Testis (tissue), 3 donors: ENCODE measurements around the gene FUT3. TPM values are rescaled to one million over a fixed set of nuclear protein-coding genes. Genes with fewer than 3 reads are reported as not detected.

Experiments
- DNase-seq: peaks from one replicate; pipeline ENCODE4 v3.0.0-alpha.2; 2019
- H3K27ac ChIP-seq, 2 donors: fragments of 200-600 bp; sonication (generic); one replicate each; pipeline ENCODE4 v1.5.1; 2019
- H3K27me3 ChIP-seq: fragments of 200-600 bp; sonication (generic); one replicate; pipeline ENCODE4 v1.5.1; 2019
- H3K36me3 ChIP-seq: fragments of 200-600 bp; sonication (generic); one replicate; pipeline ENCODE4 v1.5.1; 2017; ENCODE audit warnings: low read depth; ENCODE audit errors: missing control alignments
- H3K4me1 ChIP-seq: fragments of 200-600 bp; sonication (generic); one replicate; pipeline ENCODE4 v1.5.1; 2019
- H3K4me3 ChIP-seq, 2 donors: fragments of 200-600 bp; sonication (generic); one replicate each; pipeline ENCODE4 v1.5.1; 2017 to 2019
- H3K9me3 ChIP-seq: fragments of 200-600 bp; sonication (generic); one replicate; pipeline ENCODE4 v1.5.1; 2017
- POLR2A ChIP-seq: fragments of 450-650 bp; IDR thresholded peaks from one replicate; pipeline ENCODE4 v1.6.1; 2017; ENCODE audit warnings: antibody characterized with exemption, mild to moderate bottlenecking, moderate library complexity
- WGBS, 2 donors: methylation state at CpG; one replicate each; pipeline ENCODE4 v1.1.5; 2018; 5-methylcytosine and 5-hydroxymethylcytosine counted together
- intact Hi-C: fragments of 100-400 bp; cut with DNase I; formaldehyde crosslinking; loops from one replicate; pipeline ENCODE4 v1.15.1; 2023; ENCODE audit warnings: low total_unique reads
- polyA plus RNA-seq: library from polyadenylated mRNA; stranded (reverse); fragments of 350-450 nt; fragmentation: Illumina TruSeq; extraction: RNeasy Lipid Tissue Mini Kit (QIAGEN cat#74804); gene quantifications from one replicate; pipeline ENCODE4 v1.2.3, GENCODE V29; 2014; ENCODE audit warnings: low read depth, low replicate concordance; ENCODE audit not compliant: insufficient read depth
- total RNA-seq, 2 donors: library from RNA; depleted of rRNA; stranded (reverse); fragments of >200 nt; gene quantifications; one replicate each; pipeline ENCODE4 v1.2.3, GENCODE V29; 2016
- TF ChIP-seq, protein P1 (sequence below), 3 experiments: fragments of 450-650 bp in 2 of 3; fragments of 200-600 bp in 1 of 3; sonication (generic) in 1 of 3; IDR thresholded peaks; one replicate each; pipeline ENCODE4 v1.5.1; 2016 to 2019; ENCODE audit warnings: antibody characterized with exemption in 3 of 3, mild to moderate bottlenecking in 2 of 3, moderate library complexity in 1 of 3

The FUT3 gene
- total and polyA plus RNA-seq, 3 donors from 2014 or later = 1.1 to 4.4 (median 3.5) TPM

DNA sequence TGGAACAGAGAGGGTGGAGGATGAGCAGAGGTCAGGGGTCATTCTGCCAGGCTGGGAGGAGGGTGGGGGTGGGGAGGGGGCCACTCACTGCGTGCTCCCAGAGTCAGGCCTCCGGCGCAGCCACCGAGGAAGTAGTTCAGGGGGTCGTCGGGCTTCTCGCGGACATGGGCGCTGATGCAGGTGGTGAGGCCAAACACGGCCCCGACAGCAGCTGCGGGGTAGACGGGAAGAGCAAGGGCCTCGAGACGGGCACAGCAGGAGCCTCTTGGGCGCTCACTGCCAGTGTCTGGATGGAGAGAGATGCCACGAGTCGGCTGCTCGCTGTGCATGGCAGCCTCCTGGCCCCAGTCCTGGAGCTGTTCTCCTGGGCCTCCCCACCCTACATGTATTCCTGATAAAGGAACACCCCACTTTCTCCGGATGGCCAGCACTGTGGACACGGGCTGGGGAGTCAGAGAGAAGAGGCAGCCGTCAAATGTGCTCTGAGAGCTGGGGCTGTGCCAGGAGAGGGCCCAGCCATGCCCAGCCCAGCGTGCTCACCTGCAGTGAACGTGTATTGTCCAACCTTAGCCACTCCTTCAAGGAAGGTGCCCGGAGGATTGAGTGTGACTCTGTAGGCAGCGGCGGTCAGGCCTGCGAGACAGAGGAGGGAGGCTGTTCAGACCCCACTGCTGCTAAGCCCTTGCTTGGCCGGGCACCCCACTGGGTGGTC lies 45.3 kb upstream of the FUT3 start:
- H3K27ac ChIP-seq = no peak overlapping the region
- intact Hi-C loops = no loop called here
- H3K4me1 ChIP-seq = peaks cover 18% of the 10 kb centered on the region
- H3K9me3 ChIP-seq = no peaks in the 10 kb centered on the region
- H3K4me3 ChIP-seq = no peak overlapping the region
- 89 to 90% methylated on average over 16 to 29 of the region's 29 CpGs for WGBS, 2 donors
- H3K27me3 ChIP-seq = no peaks in the 10 kb centered on the region
- DNase-seq = no peak
- TF ChIP-seq, protein P1, sequence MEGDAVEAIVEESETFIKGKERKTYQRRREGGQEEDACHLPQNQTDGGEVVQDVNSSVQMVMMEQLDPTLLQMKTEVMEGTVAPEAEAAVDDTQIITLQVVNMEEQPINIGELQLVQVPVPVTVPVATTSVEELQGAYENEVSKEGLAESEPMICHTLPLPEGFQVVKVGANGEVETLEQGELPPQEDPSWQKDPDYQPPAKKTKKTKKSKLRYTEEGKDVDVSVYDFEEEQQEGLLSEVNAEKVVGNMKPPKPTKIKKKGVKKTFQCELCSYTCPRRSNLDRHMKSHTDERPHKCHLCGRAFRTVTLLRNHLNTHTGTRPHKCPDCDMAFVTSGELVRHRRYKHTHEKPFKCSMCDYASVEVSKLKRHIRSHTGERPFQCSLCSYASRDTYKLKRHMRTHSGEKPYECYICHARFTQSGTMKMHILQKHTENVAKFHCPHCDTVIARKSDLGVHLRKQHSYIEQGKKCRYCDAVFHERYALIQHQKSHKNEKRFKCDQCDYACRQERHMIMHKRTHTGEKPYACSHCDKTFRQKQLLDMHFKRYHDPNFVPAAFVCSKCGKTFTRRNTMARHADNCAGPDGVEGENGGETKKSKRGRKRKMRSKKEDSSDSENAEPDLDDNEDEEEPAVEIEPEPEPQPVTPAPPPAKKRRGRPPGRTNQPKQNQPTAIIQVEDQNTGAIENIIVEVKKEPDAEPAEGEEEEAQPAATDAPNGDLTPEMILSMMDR (IDR thresholded peaks at IDR 0.05) = no peak
- no peak for TF ChIP-seq POLR2A
- H3K36me3 ChIP-seq = no peaks in the 10 kb centered on the region

DNA sequence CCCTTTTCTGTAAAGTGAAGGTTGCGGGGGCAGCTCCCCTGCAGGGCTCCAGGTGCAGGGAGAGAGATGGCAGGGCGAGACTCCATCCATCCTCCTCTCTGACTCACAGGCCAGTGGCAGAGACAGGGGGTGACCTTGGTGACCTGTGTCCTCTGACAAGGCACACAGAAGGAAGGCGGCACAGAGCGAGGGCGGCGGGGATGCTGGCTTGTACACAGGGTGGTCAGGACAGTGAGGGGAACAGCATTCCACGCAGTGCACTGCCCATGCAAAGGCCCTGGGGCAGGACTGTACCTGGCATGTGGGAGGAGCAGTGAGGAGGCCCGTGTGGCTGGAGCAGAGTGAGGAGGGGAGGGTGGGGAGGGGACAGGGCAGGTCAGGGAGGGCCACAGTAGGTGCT lies 44.6 kb upstream of the FUT3 start:
- no peaks in the 10 kb centered on the region for H3K27me3 ChIP-seq
- TF ChIP-seq POLR2A = no peak
- TF ChIP-seq, protein P1 (IDR thresholded peaks at IDR 0.05) = no peak
- intact Hi-C loops = no loop called here
- DNase-seq = no peak
- no peak overlapping the region for H3K4me3 ChIP-seq
- no peak overlapping the region for H3K27ac ChIP-seq
- WGBS, 2 donors = 82 to 83% methylated on average over 8 of the region's 8 CpGs
- no peaks in the 10 kb centered on the region for H3K36me3 ChIP-seq
- H3K4me1 ChIP-seq = peaks cover 18% of the 10 kb centered on the region
- H3K9me3 ChIP-seq = no peaks in the 10 kb centered on the region

DNA sequence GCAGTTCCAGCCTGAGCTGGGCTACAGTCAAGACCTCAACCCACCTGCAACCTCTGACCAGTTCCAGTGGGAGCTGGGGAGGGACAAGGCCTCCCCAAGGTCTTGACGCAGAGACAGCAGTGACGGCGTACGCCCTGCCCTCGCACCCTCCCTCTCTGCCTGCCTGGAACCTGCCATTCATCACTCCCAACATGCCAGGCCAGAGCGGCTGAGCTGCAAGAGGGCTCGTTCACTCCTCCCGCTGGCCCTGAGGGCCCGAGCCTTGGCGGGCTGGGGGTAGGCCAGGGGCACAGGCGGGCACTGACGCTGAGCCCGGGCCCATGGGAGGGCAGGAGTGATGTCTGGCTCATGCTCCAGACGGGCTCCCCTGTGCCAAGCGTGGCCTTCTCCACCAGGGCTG lies 44.2 kb upstream of the FUT3 start:
- H3K36me3 ChIP-seq = no peaks in the 10 kb centered on the region
- TF ChIP-seq, protein P1 (IDR thresholded peaks at IDR 0.05) = no peak
- TF ChIP-seq POLR2A = no peak
- H3K9me3 ChIP-seq = no peaks in the 10 kb centered on the region
- H3K27me3 ChIP-seq = no peaks in the 10 kb centered on the region
- 50 to 65% methylated on average over 13 to 15 of the region's 15 CpGs for WGBS, 2 donors
- intact Hi-C loops = no loop called here
- peaks cover 18% of the 10 kb centered on the region for H3K4me1 ChIP-seq
- DNase-seq = peak; percentile 61
- no peak overlapping the region for H3K4me3 ChIP-seq
- peak overlapping the region in 1 of 2 donors; percentile 19 for H3K27ac ChIP-seq

DNA sequence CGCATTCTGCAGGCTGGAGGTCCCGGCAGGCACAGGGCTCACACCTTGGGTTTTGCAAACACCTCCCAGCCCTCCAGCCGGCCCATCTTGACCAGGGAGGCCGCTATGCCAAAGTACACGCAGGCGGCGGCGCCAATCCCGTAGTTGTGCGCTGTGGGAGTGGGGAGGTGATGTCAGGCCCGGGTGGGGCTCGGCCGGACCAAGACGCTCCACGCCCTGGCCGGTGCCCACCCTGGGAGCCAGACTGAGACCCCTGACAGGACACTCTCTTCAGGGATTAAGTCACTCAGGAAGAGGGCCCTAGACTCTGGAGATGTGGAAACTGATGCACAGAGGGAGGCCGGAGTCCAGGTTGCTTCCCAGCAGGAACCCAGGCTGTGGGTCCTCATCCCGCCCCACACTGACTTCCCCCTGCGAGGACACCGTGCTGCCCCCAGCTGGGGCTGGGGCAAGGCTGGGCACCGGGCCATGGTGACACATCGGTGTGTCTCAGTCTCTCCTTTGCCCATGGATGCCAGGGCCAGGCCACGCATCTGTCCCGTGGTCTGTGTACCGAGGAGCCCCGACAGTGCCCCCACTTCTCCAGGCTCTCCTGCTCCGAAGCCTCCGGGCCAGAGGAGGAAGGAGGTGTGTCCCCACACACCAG lies 43.6 kb upstream of the FUT3 start:
- H3K27ac ChIP-seq = peak overlapping the region in 1 of 2 donors; percentile 19
- no peak for TF ChIP-seq POLR2A
- no peaks in the 10 kb centered on the region for H3K9me3 ChIP-seq
- 71 to 75% methylated on average over 14 to 28 of the region's 28 CpGs for WGBS, 2 donors
- H3K27me3 ChIP-seq = no peaks in the 10 kb centered on the region
- no peak overlapping the region for H3K4me3 ChIP-seq
- H3K36me3 ChIP-seq = no peaks in the 10 kb centered on the region
- no peak for DNase-seq
- intact Hi-C loops = no loop called here
- peaks cover 18% of the 10 kb centered on the region for H3K4me1 ChIP-seq

DNA sequence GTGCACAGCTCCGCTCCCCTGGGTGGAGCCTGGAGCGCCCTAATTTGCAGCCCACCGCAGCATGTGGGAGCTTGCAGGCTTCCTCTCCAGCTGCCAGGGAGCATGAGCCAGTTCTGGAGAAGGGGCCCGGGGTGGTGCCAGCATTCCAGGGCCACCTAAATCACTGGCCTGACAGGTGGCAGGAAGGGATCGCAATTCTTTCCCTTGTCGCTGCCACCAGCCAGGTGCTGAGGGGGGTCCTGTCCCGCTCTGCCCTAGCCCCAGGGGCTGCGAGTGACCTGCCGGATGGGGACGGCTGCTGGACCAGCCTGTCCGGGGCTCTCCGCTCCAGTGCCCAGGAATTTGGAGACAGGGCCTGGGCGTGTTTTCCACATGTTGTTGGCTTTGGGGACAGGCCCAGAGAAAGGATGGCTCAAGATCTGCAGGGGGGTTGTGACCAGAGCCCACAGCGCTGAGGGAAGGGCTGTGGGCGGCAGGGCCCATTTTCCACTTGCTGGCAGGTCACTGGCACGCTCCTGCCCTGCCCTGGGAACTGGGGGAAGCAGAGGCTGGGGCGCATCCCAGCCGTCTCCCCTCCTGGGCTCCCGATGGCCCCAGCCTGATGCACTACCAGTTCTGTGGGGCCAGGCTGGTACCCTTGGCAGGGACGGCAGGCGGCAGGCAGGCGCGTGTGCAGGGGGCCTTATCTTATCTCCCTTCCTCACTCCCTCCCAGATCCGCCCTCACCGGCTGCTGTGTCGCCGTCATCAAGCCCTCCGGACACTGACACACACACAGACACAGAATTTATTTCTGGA lies 42.9 kb upstream of the FUT3 start:
- Histone ChIP-seq H3K9me3 (no peaks in the 10 kb centered on the region), H3K27ac (peak overlapping the region in 1 of 2 donors; percentile 19)

More for the DNA sequence above, 42.9 kb upstream of the FUT3 start:
- H3K4me3 ChIP-seq = no peak overlapping the region
- H3K4me1 ChIP-seq = peaks cover 18% of the 10 kb centered on the region
- WGBS, 2 donors = 65 to 66% methylated on average over 23 to 28 of the region's 28 CpGs
- DNase-seq = peak; percentile 81
- intact Hi-C loops = no loop called here
- H3K36me3 ChIP-seq = no peaks in the 10 kb centered on the region
- TF ChIP-seq POLR2A = no peak
- TF ChIP-seq, protein P1 (IDR thresholded peaks at IDR 0.05) = no peak
- no peaks in the 10 kb centered on the region for H3K27me3 ChIP-seq
